Pancreas (tissue), 10 donors: Measurements from ENCODE around the gene TENM3. TPM values are rescaled to one million over a fixed set of nuclear protein-coding genes. Genes with fewer than 3 reads are reported as not detected.

Experiments
- ATAC-seq, 4 donors: fragments of 200-7000 bp; cut with Tn5 transposase; one replicate each; pipeline versions ENCODE4 v1.8.0 to v1.9.1; 2020; ENCODE audit warnings: mild to moderate bottlenecking in 4 of 4, moderate library complexity in 4 of 4
- DNase-seq, 6 donors: peaks; one replicate each; pipeline ENCODE4 v3.0.0-alpha.2; 2020
- FAIRE-seq: peaks from 2 replicates; lab custom pipeline; 2012; peaks lifted over from hg19 to GRCh38; lab: Jason Lieb, UNC
- H3K27ac ChIP-seq, 4 donors: fragments of 200-600 bp; sonication (generic); 1 replicate in 3 of 4; 2 replicates in 1 of 4; pipeline versions ENCODE4 v1.5.0 to v1.8.0; 2020
- H3K27me3 ChIP-seq, 4 donors: fragments of 200-600 bp; one replicate each; pipeline ENCODE4 v1.8.0; 2021
- H3K36me3 ChIP-seq, 3 donors: fragments of 200-600 bp; sonication (generic) in 1 of 3; one replicate each; pipeline versions ENCODE4 v1.5.0 to v1.8.0; 2020 to 2021
- H3K4me1 ChIP-seq, 3 donors: fragments of 200-600 bp; one replicate each; pipeline ENCODE4 v1.8.0; 2021
- H3K4me3 ChIP-seq, 4 donors: fragments of 200-600 bp; sonication (generic) in 2 of 4; one replicate each; pipeline versions ENCODE4 v1.5.0 to v1.8.0; 2020 to 2021
- H3K9me3 ChIP-seq, 4 donors: fragments of 200-600 bp; one replicate each; pipeline ENCODE4 v1.8.0; 2021
- WGBS, 2 donors: extraction: QIAGEN DNeasy Blood & Tissue Kit; methylation state at CpG; one replicate each; pipeline ENCODE4 v1.1.7; 2013; 5-methylcytosine and 5-hydroxymethylcytosine counted together
- intact Hi-C, 3 donors: fragments of 100-400 bp; cut with DNase I; formaldehyde crosslinking; loops; one replicate each; pipeline versions ENCODE4 v1.11.1 to v1.14.2; 2022
- polyA plus RNA-seq, 2 donors: library from polyadenylated mRNA; stranded (reverse); fragments of 200-250 nt; gene quantifications; one replicate each; pipeline ENCODE4 v1.2.3, GENCODE V29; 2013
- total RNA-seq, 6 donors: library from RNA; stranded (reverse); fragmentation: NEBNext Ultra II Directional in 4 of 6; extraction: Animal tissue kit (Norgen Biotek cat#: 25700) in 4 of 6; gene quantifications; one replicate each; pipeline versions ENCODE4 v1.2.1 to v1.2.4, GENCODE V29; 2021 to 2023
- TF ChIP-seq, protein P1 (sequence below), 4 donors: fragments of 200-600 bp; sonication (generic) in 3 of 4; IDR thresholded peaks; one replicate each; pipeline versions ENCODE4 v1.5.0 to v1.8.0; 2021; ENCODE audit warnings: antibody characterized with exemption in 4 of 4
- donor health status: healthy with polysubstance abuse.
- donor health status: DM: no; HTN: no; CAD: no; lungs with moderate emphysema.
- donor health status: DM: no; HTN: no; CAD: no.
- donor health status: control.
- donor health status: control.
- donor health status: Bipolar disorder and iron deficiency.
- donor health status: DM: yes; HTN: yes; CAD: no.
- donor health status: DM: no; HTN: no; CAD: no.
- donor health status: DM: no; HTN: no; CAD: no.
- donor health status: DM: yes; HTN: yes; CAD: no.

Gene TENM3
- total and polyA plus RNA-seq, 8 donors: 0.99 to 6.1 (median 4.4) TPM

DNA sequence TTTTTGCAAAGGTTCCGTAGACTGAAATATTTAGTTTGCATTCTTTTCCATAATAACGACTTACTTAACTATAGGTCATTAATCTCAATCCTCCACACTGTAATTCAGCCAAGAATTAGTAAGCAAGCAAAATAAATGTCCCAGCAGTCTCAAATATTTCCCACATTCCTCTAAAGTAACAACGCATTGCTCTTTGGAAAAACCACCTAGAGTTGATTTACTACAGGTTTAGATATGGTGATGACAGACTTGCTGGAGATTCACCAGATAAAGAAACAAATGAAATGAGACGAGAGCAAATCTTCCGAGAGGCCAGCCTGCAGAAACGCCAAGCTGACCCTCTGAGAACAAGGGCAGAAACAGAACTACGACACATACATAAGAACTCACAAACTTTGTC lies 28.9 kb downstream of the TENM3 start:
- ATAC-seq (no peak), FAIRE-seq (no peak), DNase-seq (no peak)
- no peak overlapping the region for H3K27ac ChIP-seq
- no peaks in the 10 kb centered on the region for H3K27me3 ChIP-seq
- H3K4me3 ChIP-seq: no peak overlapping the region
- 54 to 63% methylated on average over 7 of the region's 7 CpGs for WGBS, 2 donors
- no peaks in the 10 kb centered on the region for H3K4me1 ChIP-seq
- TF ChIP-seq, protein P1, sequence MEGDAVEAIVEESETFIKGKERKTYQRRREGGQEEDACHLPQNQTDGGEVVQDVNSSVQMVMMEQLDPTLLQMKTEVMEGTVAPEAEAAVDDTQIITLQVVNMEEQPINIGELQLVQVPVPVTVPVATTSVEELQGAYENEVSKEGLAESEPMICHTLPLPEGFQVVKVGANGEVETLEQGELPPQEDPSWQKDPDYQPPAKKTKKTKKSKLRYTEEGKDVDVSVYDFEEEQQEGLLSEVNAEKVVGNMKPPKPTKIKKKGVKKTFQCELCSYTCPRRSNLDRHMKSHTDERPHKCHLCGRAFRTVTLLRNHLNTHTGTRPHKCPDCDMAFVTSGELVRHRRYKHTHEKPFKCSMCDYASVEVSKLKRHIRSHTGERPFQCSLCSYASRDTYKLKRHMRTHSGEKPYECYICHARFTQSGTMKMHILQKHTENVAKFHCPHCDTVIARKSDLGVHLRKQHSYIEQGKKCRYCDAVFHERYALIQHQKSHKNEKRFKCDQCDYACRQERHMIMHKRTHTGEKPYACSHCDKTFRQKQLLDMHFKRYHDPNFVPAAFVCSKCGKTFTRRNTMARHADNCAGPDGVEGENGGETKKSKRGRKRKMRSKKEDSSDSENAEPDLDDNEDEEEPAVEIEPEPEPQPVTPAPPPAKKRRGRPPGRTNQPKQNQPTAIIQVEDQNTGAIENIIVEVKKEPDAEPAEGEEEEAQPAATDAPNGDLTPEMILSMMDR (IDR thresholded peaks at IDR 0.05): no peak
- no peaks in the 10 kb centered on the region for H3K36me3 ChIP-seq
- intact Hi-C loops: no loop called here
- no peaks in the 10 kb centered on the region for H3K9me3 ChIP-seq

DNA sequence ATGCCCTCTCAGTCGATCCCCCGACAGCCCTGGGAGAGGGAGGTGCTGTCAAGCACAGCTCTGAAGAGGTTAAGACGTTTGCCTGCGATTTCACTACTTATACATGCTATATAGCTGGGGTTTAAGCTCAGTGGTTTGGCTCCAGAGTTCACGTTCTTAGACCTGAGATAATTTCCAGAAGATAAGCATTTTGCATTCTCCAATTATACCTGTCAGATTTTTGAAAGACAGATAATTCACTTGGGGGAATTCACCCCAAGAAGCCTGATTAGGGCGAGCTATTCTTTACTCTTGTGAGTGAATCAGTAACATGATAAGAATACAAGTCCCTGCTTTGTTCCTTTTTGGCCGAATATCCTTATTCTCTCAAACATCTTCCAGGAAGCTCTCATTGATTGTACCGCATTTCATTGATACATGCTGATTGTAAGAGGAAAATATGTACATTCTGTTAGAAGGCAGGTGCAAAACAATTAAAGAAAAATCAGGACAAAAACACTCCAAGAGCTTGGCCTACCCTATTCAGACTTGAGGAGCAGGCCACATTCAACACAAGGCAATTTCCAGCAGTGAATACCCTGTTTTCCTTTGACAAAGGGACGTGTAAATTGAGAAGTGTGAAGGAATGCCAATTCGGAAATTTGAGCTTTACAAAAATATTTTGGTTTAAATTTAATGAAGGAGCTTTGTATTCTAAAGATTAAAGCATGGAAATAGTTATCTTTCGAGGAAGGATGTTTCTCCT lies 30.2 kb downstream of the TENM3 start:
- no peak for FAIRE-seq
- intact Hi-C loops: no loop called here
- H3K4me3 ChIP-seq: no peak overlapping the region

DNA sequence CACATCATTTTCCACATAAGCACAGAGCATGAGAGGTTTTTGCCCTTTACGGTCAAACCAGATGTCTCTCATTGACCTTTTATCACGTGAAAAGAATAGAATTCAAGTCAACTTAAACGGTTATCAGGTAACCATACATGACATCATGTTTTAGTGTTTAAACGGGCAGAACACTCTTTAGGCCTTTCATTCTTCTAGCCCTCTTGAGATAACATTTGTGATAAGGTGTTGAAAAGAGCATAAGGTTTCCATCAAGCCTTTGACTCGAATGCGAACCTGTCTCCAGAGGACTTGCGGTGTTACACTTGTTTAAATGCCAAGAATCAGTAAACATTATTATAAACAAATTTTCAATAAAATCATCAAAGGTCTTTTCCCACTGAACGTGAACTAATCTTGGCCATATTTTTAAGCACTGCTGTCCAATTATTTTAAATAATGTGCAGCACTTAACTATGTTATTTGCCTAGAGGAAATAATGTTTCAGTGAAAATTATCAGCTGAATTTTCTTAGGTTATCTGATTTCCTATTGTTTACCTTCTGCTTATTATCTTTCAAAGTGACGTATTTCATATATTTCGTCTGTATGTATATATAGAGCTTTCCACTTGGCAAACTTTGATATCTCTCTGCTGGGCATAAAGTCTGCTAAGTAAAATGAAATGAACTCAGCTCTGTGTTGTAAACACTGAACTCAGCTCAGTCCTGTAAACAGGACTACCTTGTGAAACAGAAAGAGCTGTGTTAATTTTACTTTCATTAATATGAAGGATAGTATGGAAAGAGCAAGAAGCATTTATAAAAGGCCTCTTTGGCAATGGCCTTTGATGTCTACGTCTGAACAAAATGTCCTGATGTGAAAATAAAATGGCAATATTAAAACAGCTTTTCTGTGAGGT lies 33.3 kb downstream of the TENM3 start:
- Histone ChIP-seq H3K27me3 (no peaks in the 10 kb centered on the region), H3K36me3 (no peaks in the 10 kb centered on the region), H3K9me3 (no peaks in the 10 kb centered on the region), H3K4me3 (no peak overlapping the region), H3K4me1 (no peaks in the 10 kb centered on the region), H3K27ac (no peak overlapping the region)
- 41 to 42% methylated on average over 11 of the region's 11 CpGs for WGBS, 2 donors
- ATAC-seq (no peak), FAIRE-seq (no peak), DNase-seq (no peak)
- intact Hi-C loops: no loop called here
- TF ChIP-seq, protein P1 (IDR thresholded peaks at IDR 0.05): no peak

More for the DNA sequence above, 30.2 kb downstream of the TENM3 start:
- H3K4me1 ChIP-seq: no peaks in the 10 kb centered on the region
- DNase-seq (no peak), ATAC-seq (no peak)
- H3K36me3 ChIP-seq: no peaks in the 10 kb centered on the region
- H3K27ac ChIP-seq: no peak overlapping the region
- no peaks in the 10 kb centered on the region for H3K9me3 ChIP-seq
- no peaks in the 10 kb centered on the region for H3K27me3 ChIP-seq
- 59 to 65% methylated on average over 11 of the region's 11 CpGs for WGBS, 2 donors
- TF ChIP-seq, protein P1 (IDR thresholded peaks at IDR 0.05): no peak

DNA sequence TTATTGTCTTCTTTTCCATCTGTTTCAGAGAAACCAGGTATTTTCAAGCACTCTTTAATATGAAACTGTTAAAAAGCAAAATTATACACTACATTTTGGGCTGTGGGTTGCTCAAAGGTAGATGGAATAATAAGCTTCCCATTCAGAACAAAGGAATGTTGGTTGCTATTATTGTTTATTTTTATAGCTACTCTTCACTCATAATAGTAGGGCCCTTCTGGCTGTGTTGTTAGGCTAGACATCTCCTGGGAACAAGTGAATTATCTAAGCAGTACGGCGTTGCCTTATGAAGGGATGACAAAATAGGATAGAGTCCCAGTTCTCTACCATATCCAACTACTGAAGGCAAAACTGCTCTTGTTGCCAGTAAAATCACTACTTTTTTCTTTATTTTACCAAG lies 34.2 kb downstream of the TENM3 start:
- Histone ChIP-seq H3K36me3 (no peaks in the 10 kb centered on the region), H3K9me3 (no peaks in the 10 kb centered on the region), H3K4me3 (no peak overlapping the region), H3K27ac (no peak overlapping the region), H3K4me1 (no peaks in the 10 kb centered on the region), H3K27me3 (no peaks in the 10 kb centered on the region)
- FAIRE-seq: no peak
- ATAC-seq: no peak
- 94 to 95% methylated on average over 2 of the region's 2 CpGs for WGBS, 2 donors
- TF ChIP-seq, protein P1 (IDR thresholded peaks at IDR 0.05): no peak
- no peak for DNase-seq
- intact Hi-C loops: no loop called here
